Gastrocnemius medialis (tissue), 4 donors: Measurements from ENCODE around the gene PHF14. TPM values are rescaled to one million over a fixed set of nuclear protein-coding genes. Genes with fewer than 3 reads are reported as not detected.

Source experiments
- ATAC-seq, 2 donors: fragments of 150-250 bp; one replicate each; pipeline ENCODE4 v1.9.1; 2016
- DNase-seq, 2 donors: peaks; one replicate each; pipeline ENCODE4 v3.0.0-alpha.2; 2019
- H3K27ac ChIP-seq, 4 donors: fragments of 200-600 bp; sonication (generic); 1 replicate in 1 of 4; 2 replicates in 3 of 4; pipeline ENCODE4 v1.5.1; 2016 to 2018; ENCODE audit warnings: mild to moderate bottlenecking in 2 of 4, moderate library complexity in 1 of 4
- H3K27me3 ChIP-seq, 3 donors: fragments of 200-600 bp; sonication (generic) in 2 of 3; 1 replicate in 1 of 3; 2 replicates in 2 of 3; pipeline versions ENCODE4 v1.5.1 to v1.6.0; 2016 to 2019; ENCODE audit warnings: mild to moderate bottlenecking in 1 of 3, moderate library complexity in 1 of 3
- H3K36me3 ChIP-seq, 2 donors: fragments of 200-600 bp; sonication (generic) in 1 of 2; one replicate each; pipeline ENCODE4 v1.5.1; 2017 to 2018
- H3K4me1 ChIP-seq, 2 donors: fragments of 200-600 bp; sonication (generic) in 1 of 2; one replicate each; pipeline ENCODE4 v1.5.1; 2016 to 2017; ENCODE audit warnings: mild to moderate bottlenecking in 2 of 2
- H3K4me3 ChIP-seq, 4 donors: fragments of 200-600 bp; sonication (generic) in 3 of 4; 1 replicate in 1 of 4; 2 replicates in 3 of 4; pipeline ENCODE4 v1.5.1; 2016 to 2019; ENCODE audit warnings: mild to moderate bottlenecking in 2 of 4
- H3K9me3 ChIP-seq, 3 donors: fragments of 200-600 bp; sonication (generic) in 2 of 3; 1 replicate in 1 of 3; 2 replicates in 2 of 3; pipeline ENCODE4 v1.5.1; 2016 to 2019
- CTCF ChIP-seq, 5 experiments: fragments of 450-650 bp in 3 of 5; fragments of 200-600 bp in 2 of 5; sonication (generic) in 2 of 5; IDR thresholded peaks in 4 of 5; conservative IDR thresholded peaks in 1 of 5; 1 replicate in 4 of 5; 2 replicates in 1 of 5; pipeline ENCODE4 v1.5.1; 2016 to 2019; ENCODE audit warnings: antibody characterized with exemption in 5 of 5, mild to moderate bottlenecking in 3 of 5, moderate library complexity in 3 of 5
- POLR2A ChIP-seq, 2 donors: fragments of 450-650 bp; IDR thresholded peaks; one replicate each; pipeline ENCODE4 v1.6.1; 2017; ENCODE audit warnings: antibody characterized with exemption in 2 of 2, mild to moderate bottlenecking in 2 of 2, moderate library complexity in 2 of 2
- in situ Hi-C, 4 donors: fragments of 200-750 bp; cut with MboI; loops; one replicate each; pipeline versions ENCODE4 v1.15.0 to v1.8.0; 2017; ENCODE audit warnings: low sequenced_read_pairs in 4 of 4
- intact Hi-C: fragments of 100-400 bp; cut with DNase I; formaldehyde crosslinking; loops from one replicate; pipeline ENCODE4 v1.15.1; 2023; ENCODE audit warnings: low total_unique reads
- total RNA-seq, 4 donors: library from RNA; depleted of rRNA; stranded (reverse); fragments of >200 nt; gene quantifications; one replicate each; pipeline versions ENCODE4 v1.1.0 to v1.2.3, GENCODE V29; 2016

PHF14 gene
- total RNA-seq, 4 donors from 2014 or later: 8.9 to 24.7 (median 12.4) TPM

- DNase-seq: no peak
- H3K27me3 ChIP-seq: no peaks in the 10 kb centered on the region
- TF ChIP-seq CTCF (IDR thresholded peaks at IDR 0.05 in 4 of 5, conservative IDR thresholded peaks at IDR 0.05 in 1 of 5): no peak
- TF ChIP-seq POLR2A (IDR thresholded peaks at IDR 0.05): no peak
- in situ Hi-C loops: no loop called here
- no peaks in the 10 kb centered on the region for H3K4me1 ChIP-seq
- no peak for ATAC-seq
- intact Hi-C loops: no loop called here
- no peak overlapping the region for H3K4me3 ChIP-seq
- H3K27ac ChIP-seq: no peak overlapping the region
- no peaks in the 10 kb centered on the region for H3K9me3 ChIP-seq
- H3K36me3 ChIP-seq: no peaks in the 10 kb centered on the region
Observed at GRCh38 chr7:11079907-11080306, 106.2 kb downstream of the PHF14 start.

GRCh38 chr7:11082121-11082520 is 108.4 kb downstream of the PHF14 start:
- H3K4me3 ChIP-seq: no peak overlapping the region
- H3K27me3 ChIP-seq: no peaks in the 10 kb centered on the region
- TF ChIP-seq CTCF (IDR thresholded peaks at IDR 0.05 in 4 of 5, conservative IDR thresholded peaks at IDR 0.05 in 1 of 5): no peak
- no peak for TF ChIP-seq POLR2A (IDR thresholded peaks at IDR 0.05)
- H3K27ac ChIP-seq: no peak overlapping the region
- intact Hi-C loops: no loop called here
- no peaks in the 10 kb centered on the region for H3K9me3 ChIP-seq
- H3K4me1 ChIP-seq: no peaks in the 10 kb centered on the region
- DNase-seq: no peak
- in situ Hi-C loops: no loop called here
- no peak for ATAC-seq
- H3K36me3 ChIP-seq: no peaks in the 10 kb centered on the region

- DNase-seq (no peak), ATAC-seq (no peak)
- TF ChIP-seq CTCF (IDR thresholded peaks at IDR 0.05 in 4 of 5, conservative IDR thresholded peaks at IDR 0.05 in 1 of 5) (no peak), POLR2A (IDR thresholded peaks at IDR 0.05) (no peak)
- Histone ChIP-seq H3K27ac (no peak overlapping the region), H3K9me3 (no peaks in the 10 kb centered on the region), H3K4me1 (no peaks in the 10 kb centered on the region), H3K4me3 (no peak overlapping the region), H3K36me3 (no peaks in the 10 kb centered on the region), H3K27me3 (no peaks in the 10 kb centered on the region)
- intact Hi-C loops (no loop called here), in situ Hi-C loops (no loop called here)
Observed at GRCh38 chr7:11082552-11083213, 109.0 kb downstream of the PHF14 start.

- Histone ChIP-seq H3K9me3 (no peaks in the 10 kb centered on the region), H3K36me3 (no peaks in the 10 kb centered on the region), H3K27ac (no peak overlapping the region), H3K4me1 (no peaks in the 10 kb centered on the region), H3K4me3 (no peak overlapping the region), H3K27me3 (no peaks in the 10 kb centered on the region)
- in situ Hi-C loops (no loop called here), intact Hi-C loops (no loop called here)
- no peak for TF ChIP-seq POLR2A (IDR thresholded peaks at IDR 0.05)
- TF ChIP-seq CTCF (IDR thresholded peaks at IDR 0.05 in 4 of 5, conservative IDR thresholded peaks at IDR 0.05 in 1 of 5): no peak
- ATAC-seq (no peak), DNase-seq (no peak)
Observed at GRCh38 chr7:11083214-11083568, 109.5 kb downstream of the PHF14 start.

- Histone ChIP-seq H3K27me3 (no peaks in the 10 kb centered on the region), H3K9me3 (no peaks in the 10 kb centered on the region), H3K36me3 (no peaks in the 10 kb centered on the region), H3K4me1 (no peaks in the 10 kb centered on the region), H3K4me3 (no peak overlapping the region), H3K27ac (no peak overlapping the region)
- TF ChIP-seq POLR2A (IDR thresholded peaks at IDR 0.05): no peak
- TF ChIP-seq CTCF (IDR thresholded peaks at IDR 0.05 in 4 of 5, conservative IDR thresholded peaks at IDR 0.05 in 1 of 5): no peak
- ATAC-seq: no peak
- intact Hi-C loops (no loop called here), in situ Hi-C loops (no loop called here)
- no peak for DNase-seq
Observed at GRCh38 chr7:11104578-11104977, 130.9 kb downstream of the PHF14 start.
